CD1c-positive myeloid dendritic cell (primary cell): ENCODE data around the gene GABARAP.

ENCODE experiments used
- DNase-seq: peaks from one replicate; pipeline ENCODE4 v3.0.0-alpha.2; 2016; ENCODE audit errors: extremely low spot score

The GABARAP gene

DNA sequence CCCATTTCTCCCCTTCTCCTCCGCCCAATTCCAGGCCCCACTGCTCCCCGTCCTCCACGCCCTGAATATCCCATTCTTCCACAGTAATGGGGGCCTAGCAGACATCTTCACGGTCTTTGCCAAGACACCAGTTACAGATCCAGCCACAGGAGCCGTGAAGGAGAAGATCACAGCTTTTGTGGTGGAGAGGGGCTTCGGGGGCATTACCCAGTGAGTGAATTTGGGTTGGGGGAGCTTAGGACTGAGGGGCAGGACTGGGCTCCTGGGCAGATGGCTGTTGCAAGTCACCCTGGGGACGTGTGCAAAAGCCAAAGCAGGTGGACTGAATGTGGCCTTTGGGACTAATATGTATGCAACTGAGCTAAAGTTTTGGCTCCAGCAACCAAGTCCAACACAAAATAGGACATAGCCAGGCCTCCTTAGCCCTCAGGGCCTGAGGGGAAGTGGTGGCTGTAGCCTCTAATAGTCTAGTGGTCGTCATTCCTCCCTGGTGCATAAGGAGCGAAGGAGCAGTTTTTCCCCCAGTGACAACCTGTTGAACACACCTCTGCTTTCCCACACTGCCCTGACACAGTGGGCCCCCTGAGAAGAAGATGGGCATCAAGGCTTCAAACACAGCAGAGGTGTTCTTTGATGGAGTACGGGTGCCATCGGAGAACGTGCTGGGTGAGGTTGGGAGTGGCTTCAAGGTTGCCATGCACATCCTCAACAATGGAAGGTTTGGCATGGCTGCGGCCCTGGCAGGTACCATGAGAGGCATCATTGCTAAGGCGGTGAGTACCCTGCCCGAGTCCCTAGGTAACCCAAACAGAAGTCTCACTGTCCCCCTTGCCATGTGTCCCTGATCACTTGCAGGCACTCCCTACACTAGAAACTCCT, 19.9 kb downstream of the GABARAP start:
- DNase-seq, result no peak

DNA sequence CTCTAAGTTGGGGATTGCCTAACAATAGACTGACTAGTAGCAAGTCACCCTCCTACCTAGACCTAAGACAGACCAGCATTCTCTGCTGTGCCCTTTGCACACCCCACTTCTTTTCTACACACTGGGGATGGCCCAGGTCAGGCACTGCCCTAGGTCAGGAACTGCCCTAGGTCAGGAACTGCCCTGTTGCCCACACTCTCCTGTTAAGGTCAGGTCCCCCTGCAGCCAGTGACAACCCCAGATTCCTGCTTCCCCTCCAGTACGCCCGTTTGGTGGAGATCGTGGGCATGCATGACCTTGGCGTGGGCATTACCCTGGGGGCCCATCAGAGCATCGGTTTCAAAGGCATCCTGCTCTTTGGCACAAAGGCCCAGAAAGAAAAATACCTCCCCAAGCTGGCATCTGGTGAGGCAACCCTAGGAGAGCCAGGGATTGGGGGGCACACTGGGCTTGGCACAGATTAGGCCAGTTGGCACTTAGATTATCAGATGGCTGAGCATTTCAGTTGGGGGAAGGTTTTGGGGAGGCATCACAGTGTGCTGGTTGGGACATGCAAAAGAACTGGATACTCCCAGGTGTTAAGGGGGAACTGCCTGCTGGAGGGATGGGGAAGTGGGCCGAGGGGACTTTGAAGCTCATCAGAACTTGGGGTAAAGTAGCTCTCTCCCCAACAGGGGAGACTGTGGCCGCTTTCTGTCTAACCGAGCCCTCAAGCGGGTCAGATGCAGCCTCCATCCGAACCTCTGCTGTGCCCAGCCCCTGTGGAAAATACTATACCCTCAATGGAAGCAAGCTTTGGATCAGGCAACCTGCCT, 20.8 kb downstream of the GABARAP start:
- no peak for DNase-seq

DNA sequence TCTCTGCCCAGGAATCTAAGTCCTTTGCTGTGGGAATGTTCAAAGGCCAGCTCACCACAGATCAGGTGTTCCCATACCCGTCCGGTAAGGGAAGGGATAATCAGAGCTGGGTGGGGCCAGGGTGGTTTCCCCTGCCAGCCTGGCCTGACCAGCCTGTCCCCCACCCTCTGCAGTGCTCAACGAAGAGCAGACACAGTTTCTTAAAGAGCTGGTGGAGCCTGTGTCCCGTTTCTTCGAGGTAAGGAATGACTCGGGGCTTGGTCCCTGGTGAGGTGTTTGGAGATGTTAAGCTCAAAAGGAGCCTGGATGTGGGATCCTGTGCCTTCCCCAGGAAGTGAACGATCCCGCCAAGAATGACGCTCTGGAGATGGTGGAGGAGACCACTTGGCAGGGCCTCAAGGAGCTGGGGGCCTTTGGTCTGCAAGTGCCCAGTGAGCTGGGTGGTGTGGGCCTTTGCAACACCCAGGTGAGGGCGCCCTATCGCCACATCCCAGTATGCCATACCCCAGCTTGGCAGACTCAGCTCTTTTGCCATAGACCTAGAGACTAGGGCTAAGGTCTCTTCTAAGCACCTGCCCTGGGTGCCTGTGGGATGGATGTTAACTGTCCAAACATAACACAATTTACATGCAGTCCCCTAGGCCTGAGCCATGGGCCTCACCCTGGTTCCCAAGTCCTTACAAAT, 21.5 kb downstream of the GABARAP start:
- DNase-seq, result peak; percentile 54

DNA sequence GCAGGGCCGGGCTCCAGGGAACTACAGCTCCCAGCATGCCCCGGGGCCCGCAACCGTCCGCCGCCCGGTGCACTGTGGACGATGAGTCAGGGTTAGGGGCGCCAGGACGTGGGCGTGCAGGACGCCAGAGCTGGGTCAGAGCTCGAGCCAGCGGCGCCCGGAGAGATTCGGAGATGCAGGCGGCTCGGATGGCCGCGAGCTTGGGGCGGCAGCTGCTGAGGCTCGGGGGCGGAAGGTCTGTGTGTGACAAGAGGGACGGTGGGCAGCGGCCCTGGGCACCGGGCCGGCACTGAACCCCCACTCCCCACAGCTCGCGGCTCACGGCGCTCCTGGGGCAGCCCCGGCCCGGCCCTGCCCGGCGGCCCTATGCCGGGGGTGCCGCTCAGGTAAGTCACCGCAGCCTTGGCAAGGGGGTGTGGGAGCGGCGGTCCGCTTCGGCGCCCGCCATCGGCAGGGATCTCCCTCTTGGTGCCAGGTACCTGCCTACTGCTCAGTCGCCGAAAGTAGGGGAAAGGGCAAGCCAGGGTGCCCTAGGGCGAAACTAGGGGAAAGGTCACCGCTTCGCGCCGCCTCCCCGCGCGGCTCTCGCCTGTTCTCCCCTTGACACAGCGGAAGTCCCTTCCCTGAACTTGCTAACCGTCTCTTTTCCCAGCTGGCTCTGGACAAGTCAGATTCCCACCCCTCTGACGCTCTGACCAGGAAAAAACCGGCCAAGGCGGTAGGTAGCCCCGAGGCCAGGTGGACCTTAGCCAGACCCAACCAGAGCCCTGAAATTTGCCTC, 22.2 kb downstream of the GABARAP start, which contains the start of the genes ACADVL and DLG4:
Gene ACADVL, plus strand, starts transcription at position 127 of the 781 bp plus-strand sequence. Its CDS starts 47 bp downstream, at position 174.
Gene DLG4, minus strand, starts transcription at position 25 of the 781 bp plus-strand sequence.
- peak; percentile 90 for DNase-seq

DNA sequence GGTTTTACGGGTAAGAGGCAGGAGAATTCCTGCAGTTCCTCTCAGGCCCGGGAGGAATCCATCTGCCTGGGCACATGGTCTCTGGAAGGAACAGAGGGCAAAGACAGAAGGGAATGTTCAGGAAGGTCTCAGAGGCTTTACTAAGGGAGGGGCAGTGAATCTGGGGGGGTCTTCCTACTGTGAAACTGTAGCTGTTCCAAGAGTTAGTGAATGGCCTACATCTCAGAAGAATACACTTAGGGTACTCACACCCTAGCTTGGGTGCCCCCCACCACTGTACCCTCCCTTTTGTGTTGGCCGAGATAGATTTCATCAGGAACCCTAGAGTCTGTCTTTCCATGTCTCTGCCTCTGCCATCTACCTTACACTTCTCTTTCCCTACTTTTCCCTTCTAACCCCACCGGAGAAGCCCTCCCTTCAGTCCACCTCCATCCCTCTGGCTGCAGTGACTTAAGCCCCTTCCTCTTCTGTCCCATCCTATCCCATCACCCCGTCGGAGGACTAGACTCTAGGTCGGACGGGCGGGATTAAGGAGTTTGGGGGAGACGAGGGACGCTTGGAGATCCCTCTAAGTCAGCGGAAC, 22.9 kb downstream of the GABARAP start:
- no peak for DNase-seq

DNA sequence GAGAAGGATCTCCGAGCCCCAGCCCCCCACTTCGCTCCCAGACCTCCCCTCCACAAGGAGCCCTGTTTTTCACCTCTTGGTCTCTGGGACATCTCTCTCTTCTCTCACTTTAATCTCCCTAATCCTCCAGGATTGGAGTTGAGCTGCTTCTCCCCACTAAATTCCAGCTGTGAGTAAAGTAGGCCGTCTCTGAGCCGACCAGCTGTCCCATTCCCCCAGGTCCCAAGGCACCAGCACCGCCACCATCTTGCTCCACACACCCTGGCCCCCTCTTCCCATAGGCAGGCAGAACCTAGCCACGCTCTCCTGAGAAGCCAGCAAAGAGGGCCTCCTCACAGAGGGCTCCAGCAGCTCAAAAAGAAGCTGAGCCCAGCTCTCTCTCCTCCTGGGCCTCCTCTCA, 23.5 kb downstream of the GABARAP start:
- DNase-seq, result no peak

GRCh38 chr17:7218166-7218565, 24.1 kb downstream of the GABARAP start:
- no peak for DNase-seq

- peak; percentile 50 for DNase-seq
Measured at GRCh38 chr17:7217113-7217987, 24.9 kb downstream of the GABARAP start.

DNA sequence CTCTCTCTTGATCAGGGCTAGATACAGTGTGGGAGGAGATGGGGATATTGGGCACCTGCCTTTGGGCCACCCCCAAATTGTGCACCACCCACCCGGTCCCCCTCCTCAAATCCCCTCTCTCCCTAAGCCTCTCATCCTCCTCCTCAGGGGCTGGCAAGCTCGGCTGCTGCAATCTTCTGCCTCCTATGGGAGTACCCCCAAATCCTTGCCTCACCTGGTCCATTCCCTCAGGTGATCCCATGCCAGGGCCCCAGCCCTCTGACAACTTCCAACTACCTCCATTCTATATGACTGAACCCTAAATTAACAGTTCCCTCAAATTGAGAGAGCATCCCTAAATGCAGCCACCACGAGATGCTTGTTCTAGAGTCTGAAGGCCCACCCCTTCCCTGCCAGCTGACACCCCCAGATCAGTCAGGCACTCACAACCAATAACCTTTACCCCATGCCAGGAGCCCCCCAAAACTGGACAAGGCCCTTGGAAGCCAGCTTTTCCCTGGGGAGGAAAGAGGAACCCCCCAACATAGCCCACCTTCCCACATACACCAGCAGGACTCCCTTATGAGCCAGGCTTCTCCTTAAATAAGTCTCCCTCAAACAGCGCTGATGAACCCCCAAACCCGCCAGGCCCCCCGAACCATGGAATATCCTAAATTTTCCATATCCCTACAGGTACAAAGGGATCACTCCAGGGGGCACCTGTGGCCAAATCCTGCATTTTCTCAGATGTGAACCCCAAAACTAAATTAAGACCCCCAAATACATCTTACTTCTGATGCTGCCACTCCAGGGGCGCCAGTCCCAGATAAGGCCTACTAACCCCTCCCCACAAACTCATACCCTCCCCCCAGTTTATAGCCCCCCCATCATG, 25.8 kb downstream of the GABARAP start:
- no peak for DNase-seq

GRCh38 chr17:7215652-7216180, 26.5 kb downstream of the GABARAP start:
- no peak for DNase-seq

GRCh38 chr17:7215136-7215638, 27.1 kb downstream of the GABARAP start:
- no peak for DNase-seq

DNA sequence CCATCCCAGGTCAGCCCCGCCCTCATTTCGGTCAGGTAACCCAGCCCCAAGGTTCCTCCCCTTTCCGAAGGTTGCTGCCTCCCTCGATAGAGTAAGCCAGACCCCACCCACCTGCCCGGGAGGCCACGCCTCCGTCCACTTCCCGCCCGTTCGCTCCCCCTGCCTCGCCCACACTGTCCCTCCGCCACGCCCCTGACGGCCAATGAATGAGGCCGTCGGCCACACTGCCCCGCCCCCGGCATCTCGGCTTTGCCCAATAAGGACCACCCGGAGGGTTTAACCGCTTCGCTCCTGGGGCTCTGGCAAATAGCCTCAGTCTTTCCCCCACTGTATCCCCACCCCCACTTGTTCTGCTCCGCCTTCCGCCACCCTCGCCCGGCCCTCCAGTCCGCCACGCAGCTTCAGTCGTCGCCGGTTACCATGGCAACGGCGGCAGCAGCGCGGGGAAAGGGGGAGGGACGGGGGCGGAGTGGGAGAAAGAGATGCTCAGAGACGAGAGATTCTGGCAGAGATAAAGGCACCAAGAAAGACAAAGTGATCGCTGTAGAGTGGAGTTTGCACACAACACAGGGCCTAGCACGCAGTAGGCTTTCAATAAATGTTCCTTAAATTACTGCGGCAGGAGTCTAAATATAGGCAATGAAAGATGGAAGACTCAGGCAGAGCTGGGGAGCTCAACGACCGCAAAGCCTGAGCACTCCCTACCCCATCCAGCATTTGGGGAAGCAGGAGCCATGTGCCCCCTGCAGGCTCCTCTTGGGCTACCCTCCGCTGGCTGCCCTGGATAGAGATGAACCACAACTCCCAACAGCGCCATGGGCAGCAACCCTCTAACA, 27.7 kb downstream of the GABARAP start:
- DNase-seq, result peak; percentile 95

DNA sequence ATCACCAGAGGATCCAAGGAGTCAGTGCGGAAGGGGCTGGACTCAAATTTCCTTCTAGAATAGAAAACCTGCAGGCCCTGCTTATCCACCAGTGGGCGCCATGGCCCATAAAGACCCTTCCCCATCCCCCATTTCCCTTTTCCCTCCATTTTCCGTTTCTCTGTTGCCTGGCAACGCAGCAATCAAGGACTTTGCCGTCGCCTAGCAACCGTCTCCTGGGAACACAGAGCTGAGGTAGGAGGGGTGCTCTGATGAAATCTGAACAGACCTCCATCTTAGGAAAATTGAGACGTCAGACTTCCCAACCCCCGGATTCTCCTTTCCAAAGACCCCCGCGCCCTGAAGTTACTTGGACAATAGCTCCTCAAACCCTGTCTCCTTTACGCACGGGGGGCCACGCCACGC, 28.4 kb downstream of the GABARAP start:
- peak; percentile 89 for DNase-seq

- no peak for DNase-seq
Measured at GRCh38 chr17:7211491-7212273, 30.6 kb downstream of the GABARAP start.

DNA sequence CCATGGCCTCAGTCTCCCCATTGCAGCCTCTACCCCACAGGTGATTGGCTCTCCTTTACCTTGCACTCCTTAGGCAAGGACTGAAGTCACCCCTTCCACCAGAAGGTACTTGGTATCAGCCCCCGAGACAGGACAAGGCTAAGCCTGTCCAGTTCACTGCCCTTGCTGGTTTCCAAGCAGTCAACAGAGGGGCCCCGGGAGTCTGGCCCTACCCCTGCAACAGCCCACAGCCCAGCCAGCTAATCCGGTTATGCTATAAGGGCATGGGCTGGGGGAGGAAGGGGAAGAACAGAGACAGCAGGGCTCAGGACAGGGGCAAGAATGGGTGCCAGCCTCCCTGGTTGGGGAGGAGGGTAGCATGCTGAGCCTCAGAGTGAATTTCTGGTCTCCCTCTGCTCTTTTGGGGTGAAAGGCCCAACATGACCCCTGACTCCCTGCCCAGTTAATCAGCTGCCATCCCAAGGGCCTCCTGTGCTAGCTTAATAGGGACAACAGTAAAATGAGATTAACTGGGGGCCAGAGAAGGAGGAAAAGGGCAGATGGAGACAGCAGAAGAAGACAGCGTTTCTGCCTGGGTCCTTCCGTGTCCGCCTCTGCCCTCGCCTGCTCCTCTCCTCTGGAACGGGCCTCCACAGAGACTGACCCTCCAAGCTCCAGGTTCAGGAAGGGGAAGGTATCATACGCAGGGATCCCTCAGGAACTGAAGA, 33.3 kb downstream of the GABARAP start:
- DNase-seq, result no peak

DNA sequence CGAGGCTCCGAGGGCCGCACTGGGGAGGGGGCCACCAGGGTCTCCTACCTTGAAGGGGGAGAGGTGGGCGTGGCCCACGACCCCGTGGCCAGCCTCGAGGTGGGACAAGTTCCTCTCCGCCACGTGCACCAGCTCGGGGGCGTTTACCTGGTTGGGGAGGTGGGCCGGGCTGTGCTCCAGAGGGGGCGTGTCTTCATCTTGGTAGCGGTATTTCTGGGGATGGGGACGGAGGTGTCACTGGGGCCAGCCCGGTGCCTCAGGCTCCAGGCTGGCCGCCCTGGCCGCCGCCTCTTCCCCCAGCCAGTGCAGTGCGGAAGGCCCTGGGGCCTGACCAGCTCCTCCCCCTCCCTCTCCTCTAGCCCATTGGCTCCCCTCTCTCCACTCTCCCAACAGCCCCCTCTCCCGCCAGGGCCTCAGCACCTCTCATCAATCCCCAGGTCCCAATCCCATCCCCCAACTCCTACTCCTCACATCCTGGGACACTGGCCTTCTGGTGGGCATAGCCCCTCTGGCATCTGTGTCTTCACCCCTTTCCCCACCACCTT, 34.1 kb downstream of the GABARAP start:
- DNase-seq, result no peak
